ENCODE results near the gene GFY. TPM values are rescaled to one million over a fixed set of nuclear protein-coding genes. Genes with fewer than 3 reads are reported as not detected.

GFY gene
- total RNA-seq, 4 donors from 2014 or later, result not detected

- H3K4me3 ChIP-seq (ENCODE audit: low read depth, poor library complexity, severe bottlenecking), result no peak overlapping the region
- intact Hi-C loops (cut with DNase I; ENCODE audit: low total_unique reads), result loop anchor here (5.0 kb wide), 1 partner anchor 45 kb away; no protein-coding TSS in a partner anchor
- DNase-seq (ENCODE audit: low spot score in 2 of 2), result no peak
- TF ChIP-seq CTCF (IDR thresholded peaks at IDR 0.05) (no peak), POLR2A (IDR thresholded peaks at IDR 0.05) (no peak)
- WGBS, 2 donors, result 14 to 23% methylated on average over 8 of the region's 8 CpGs
These were observed 12.0 kb downstream of the GFY start for GRCh38 chr19:49437231-49437630.

- no peak overlapping the region for H3K4me3 ChIP-seq (ENCODE audit: low read depth, poor library complexity, severe bottlenecking)
- intact Hi-C loops (cut with DNase I; ENCODE audit: low total_unique reads), result loop anchor here (5.0 kb wide), 1 partner anchor 46 kb away; no protein-coding TSS in a partner anchor
- TF ChIP-seq CTCF (IDR thresholded peaks at IDR 0.05) (no peak), POLR2A (IDR thresholded peaks at IDR 0.05) (no peak)
- no peak for DNase-seq (ENCODE audit: low spot score in 2 of 2)
- 25 to 29% methylated on average over 6 of the region's 6 CpGs for WGBS, 2 donors
These were observed 13.1 kb downstream of the GFY start for GRCh38 chr19:49438261-49438660.

- DNase-seq (ENCODE audit: low spot score in 2 of 2), result no peak
- WGBS, 2 donors, result 35 to 41% methylated on average over 6 of the region's 6 CpGs
- TF ChIP-seq CTCF (IDR thresholded peaks at IDR 0.05) (no peak), POLR2A (IDR thresholded peaks at IDR 0.05) (no peak)
- intact Hi-C loops (cut with DNase I; ENCODE audit: low total_unique reads), result loop anchor here (5.0 kb wide), 1 partner anchor 48 kb away; no protein-coding TSS in a partner anchor
- no peak overlapping the region for H3K4me3 ChIP-seq (ENCODE audit: low read depth, poor library complexity, severe bottlenecking)
These were observed 14.6 kb downstream of the GFY start for GRCh38 chr19:49439836-49440235.

- DNase-seq (ENCODE audit: low spot score in 2 of 2), result no peak
- TF ChIP-seq CTCF (IDR thresholded peaks at IDR 0.05) (no peak), POLR2A (IDR thresholded peaks at IDR 0.05) (no peak)
- H3K4me3 ChIP-seq (ENCODE audit: low read depth, poor library complexity, severe bottlenecking), result no peak overlapping the region
- intact Hi-C loops (cut with DNase I; ENCODE audit: low total_unique reads), result no loop called here
- 17 to 19% methylated on average over 19 of the region's 19 CpGs for WGBS, 2 donors
These were observed 15.4 kb downstream of the GFY start for GRCh38 chr19:49440439-49441209.

GRCh38 chr19:49441210-49441959 is 16.2 kb downstream of the GFY start, which contains the start of gene SLC17A7:
Gene SLC17A7, minus strand, starts transcription at chr19:49441527. Its CDS starts 148 bp downstream, at chr19:49441379.
- DNase-seq (ENCODE audit: low spot score in 2 of 2), result peak; percentile 59 to 94
- WGBS, 2 donors, result 4% methylated on average over 27 to 29 of the region's 56 CpGs
- intact Hi-C loops (cut with DNase I; ENCODE audit: low total_unique reads), result no loop called here

More at GRCh38 chr19:49441210-49441959, 16.2 kb downstream of the GFY start, which contains the start of gene SLC17A7:
- TF ChIP-seq CTCF (IDR thresholded peaks at IDR 0.05) (no peak), POLR2A (IDR thresholded peaks at IDR 0.05) (no peak)
- no peak within 1 kb of the TSS for H3K4me3 ChIP-seq (ENCODE audit: low read depth, poor library complexity, severe bottlenecking)

All from lower leg skin (tissue), 4 donors.